GM12874 (cell line): Measurements from ENCODE around the gene DNM1L.

Source experiments
- CTCF ChIP-seq: IDR thresholded peaks from 2 replicates; pipeline ENCODE4 v1.5.1; 2011; ENCODE audit warnings: low read depth, mild to moderate bottlenecking, control low read depth, low read length, moderate library complexity; ENCODE audit not compliant: insufficient read depth

DNM1L gene

GRCh38 chr12:32714772-32715171, 35.7 kb downstream of the DNM1L start:
- no peak for TF ChIP-seq CTCF

- no peak for TF ChIP-seq CTCF
These were observed 39.8 kb downstream of the DNM1L start for GRCh38 chr12:32718926-32719325.

GRCh38 chr12:32726286-32726685, 47.2 kb downstream of the DNM1L start:
- TF ChIP-seq CTCF = no peak

GRCh38 chr12:32727237-32727636, 48.1 kb downstream of the DNM1L start:
- TF ChIP-seq CTCF = no peak

GRCh38 chr12:32734952-32735351, 55.9 kb downstream of the DNM1L start:
- TF ChIP-seq CTCF = no peak

GRCh38 chr12:32736445-32736844, 57.3 kb downstream of the DNM1L start:
- no peak for TF ChIP-seq CTCF

- TF ChIP-seq CTCF = no peak
These were observed 58.6 kb downstream of the DNM1L start for GRCh38 chr12:32737715-32738114.

- TF ChIP-seq CTCF = no peak
These were observed 60.2 kb downstream of the DNM1L start for GRCh38 chr12:32739279-32739678.
